ENCODE measurements around the gene SLC29A4.

SLC29A4 gene

GRCh38 chr7:5352440-5353010 lies 69.8 kb downstream of the SLC29A4 start:
- DNase-seq (ENCODE audit: low read depth), result no peak

- DNase-seq (ENCODE audit: low read depth), result no peak
These were observed 71.9 kb downstream of the SLC29A4 start for GRCh38 chr7:5354460-5355232.
